HG03064 (cell line): ENCODE results near the gene TTC9C.
"Not testable (repeated sequence)": the region's sequence is repeated elsewhere in the genome, so short reads cannot be mapped to it uniquely, and the experiment has no call there.

Source experiments
- ATAC-seq: cut with Tn5 transposase; IDR thresholded peaks from one replicate; pipeline ENCODE4 v1.9.1; 2021; ENCODE audit warnings: low read depth; ENCODE audit not compliant: unreplicated experiment

Gene TTC9C

GRCh38 chr11:62749931-62750330 is 21.6 kb downstream of the TTC9C start:
- not testable (repeated sequence) for ATAC-seq

GRCh38 chr11:62752177-62752785 is 24.0 kb downstream of the TTC9C start:
- no peak for ATAC-seq

GRCh38 chr11:62752994-62753735 is 24.9 kb downstream of the TTC9C start:
- ATAC-seq = peak; percentile 5

GRCh38 chr11:62753736-62754603 is 25.7 kb downstream of the TTC9C start, which contains the start of gene ZBTB3:
TSS of gene ZBTB3 (minus strand) at chr11:62754160. CDS start at chr11:62753664, 496 bp downstream.
- peak; percentile 96 for ATAC-seq

- no peak for ATAC-seq
These were observed 26.9 kb downstream of the TTC9C start for GRCh38 chr11:62755086-62755615.

- no peak for ATAC-seq
These were observed 29.8 kb downstream of the TTC9C start for GRCh38 chr11:62757846-62758788.

- ATAC-seq = not testable (repeated sequence)
These were observed 32.6 kb downstream of the TTC9C start for GRCh38 chr11:62760867-62761227.

GRCh38 chr11:62770778-62771143 is 42.5 kb downstream of the TTC9C start:
- ATAC-seq = no peak

- ATAC-seq = peak; percentile 74
These were observed 43.1 kb downstream of the TTC9C start, which contains the start of gene TAF6L for GRCh38 chr11:62771144-62772021. TSS of gene TAF6L (plus strand) at chr11:62771396. CDS start at chr11:62775784, 4,388 bp downstream.

- no peak for ATAC-seq
These were observed 46.1 kb downstream of the TTC9C start for GRCh38 chr11:62774407-62774806.

GRCh38 chr11:62775646-62776045 is 47.4 kb downstream of the TTC9C start:
- ATAC-seq = no peak

- ATAC-seq = no peak
These were observed 49.1 kb downstream of the TTC9C start for GRCh38 chr11:62777389-62777788.

GRCh38 chr11:62778441-62778840 is 50.2 kb downstream of the TTC9C start:
- ATAC-seq = no peak

GRCh38 chr11:62782753-62783152 is 54.5 kb downstream of the TTC9C start:
- ATAC-seq = no peak

- ATAC-seq = peak; percentile 58
These were observed 58.2 kb downstream of the TTC9C start for GRCh38 chr11:62786318-62787004.

GRCh38 chr11:62787005-62787759 is 58.9 kb downstream of the TTC9C start, which contains the start of gene TMEM179B:
TSS of gene TMEM179B (plus strand) at chr11:62787402. CDS start at chr11:62787432, 30 bp downstream.
- peak; percentile 65 for ATAC-seq
